Endodermal cell (in vitro differentiated cells): ENCODE results near the gene ASB10. TPM values are rescaled to one million over a fixed set of nuclear protein-coding genes. Genes with fewer than 3 reads are reported as not detected.

Source experiments
- DNase-seq: peaks from one replicate; pipeline ENCODE4 v3.0.0-alpha.2; 2017
- H3K27ac ChIP-seq: 2 replicates; pipeline ENCODE4 v1.5.1; 2013; ENCODE audit warnings: mild to moderate bottlenecking, low read depth, low read length, moderate library complexity
- H3K27me3 ChIP-seq: 2 replicates; pipeline ENCODE4 v1.6.1; 2013; ENCODE audit warnings: mild to moderate bottlenecking, low read length, moderate library complexity; ENCODE audit not compliant: insufficient read depth, control insufficient read depth, poor library complexity, severe bottlenecking
- H3K36me3 ChIP-seq: 2 replicates; pipeline ENCODE4 v1.7.0; 2013; ENCODE audit warnings: mild to moderate bottlenecking, low read length, moderate library complexity; ENCODE audit not compliant: control insufficient read depth, insufficient read depth
- H3K4me1 ChIP-seq: one replicate; pipeline ENCODE4 v1.7.0; 2013; ENCODE audit warnings: low read length; ENCODE audit not compliant: control insufficient read depth, insufficient read depth
- H3K4me3 ChIP-seq: 2 replicates; pipeline ENCODE4 v1.5.1; 2013; ENCODE audit warnings: mild to moderate bottlenecking, low read length, moderate library complexity
- H3K9ac ChIP-seq: 2 replicates; pipeline ENCODE4 v1.6.1; 2013; ENCODE audit warnings: mild to moderate bottlenecking, low read length, moderate library complexity; ENCODE audit not compliant: poor library complexity, severe bottlenecking; ENCODE audit errors: extremely low read depth
- H3K9me3 ChIP-seq: 2 replicates; pipeline ENCODE4 v1.6.1; 2013; ENCODE audit warnings: mild to moderate bottlenecking, low read length, moderate library complexity; ENCODE audit not compliant: control insufficient read depth
- H3K27ac Mint-ChIP-seq: 2 replicates; pipeline ENCODE4 v1.8.0; 2020; ENCODE audit warnings: mixed read lengths
- H3K27me3 Mint-ChIP-seq: 2 replicates; pipeline ENCODE4 v1.8.0; 2021; ENCODE audit warnings: mild to moderate bottlenecking, mixed read lengths; ENCODE audit not compliant: insufficient read depth
- H3K36me3 Mint-ChIP-seq: 2 replicates; pipeline ENCODE4 v1.8.0; 2020; ENCODE audit warnings: low read depth, mixed read lengths
- H3K4me1 Mint-ChIP-seq: 2 replicates; pipeline ENCODE4 v1.8.0; 2020; ENCODE audit warnings: mixed read lengths
- H3K4me3 Mint-ChIP-seq: 2 replicates; pipeline ENCODE4 v1.8.0; 2020; ENCODE audit warnings: mild to moderate bottlenecking, moderate library complexity, mixed read lengths
- H3K9me3 Mint-ChIP-seq: 2 replicates; pipeline ENCODE4 v1.8.0; 2020; ENCODE audit warnings: mild to moderate bottlenecking, mixed read lengths
- WGBS, 2 experiments: methylation state at CpG; one replicate each; pipeline versions ENCODE4 v1.1.5 to v1.1.7; 2013; ENCODE audit warnings: missing lambda C conversion rate in 2 of 2, mixed read lengths in 1 of 2; ENCODE audit not compliant: insufficient coverage in 1 of 2, insufficient read length in 1 of 2; 5-methylcytosine and 5-hydroxymethylcytosine counted together
- total RNA-seq, 2 donors: library from RNA; stranded (reverse); fragmentation: NEBNext Ultra II Directional in 1 of 2; extraction: Animal tissue kit (Norgen Biotek cat#: 25700) in 1 of 2; gene quantifications; 2 replicates in 1 of 2; 3 replicates in 1 of 2; pipeline ENCODE4 v1.2.1, GENCODE V29; 2021
- TF ChIP-seq, protein P1 (sequence below): fragments of 200-600 bp; sonication (generic); conservative IDR thresholded peaks from 2 replicates; pipeline ENCODE4 v1.5.0; 2021; ENCODE audit warnings: antibody characterized with exemption, mild to moderate bottlenecking

The ASB10 gene
- total RNA-seq, 2 donors from 2014 or later = not detected

DNA sequence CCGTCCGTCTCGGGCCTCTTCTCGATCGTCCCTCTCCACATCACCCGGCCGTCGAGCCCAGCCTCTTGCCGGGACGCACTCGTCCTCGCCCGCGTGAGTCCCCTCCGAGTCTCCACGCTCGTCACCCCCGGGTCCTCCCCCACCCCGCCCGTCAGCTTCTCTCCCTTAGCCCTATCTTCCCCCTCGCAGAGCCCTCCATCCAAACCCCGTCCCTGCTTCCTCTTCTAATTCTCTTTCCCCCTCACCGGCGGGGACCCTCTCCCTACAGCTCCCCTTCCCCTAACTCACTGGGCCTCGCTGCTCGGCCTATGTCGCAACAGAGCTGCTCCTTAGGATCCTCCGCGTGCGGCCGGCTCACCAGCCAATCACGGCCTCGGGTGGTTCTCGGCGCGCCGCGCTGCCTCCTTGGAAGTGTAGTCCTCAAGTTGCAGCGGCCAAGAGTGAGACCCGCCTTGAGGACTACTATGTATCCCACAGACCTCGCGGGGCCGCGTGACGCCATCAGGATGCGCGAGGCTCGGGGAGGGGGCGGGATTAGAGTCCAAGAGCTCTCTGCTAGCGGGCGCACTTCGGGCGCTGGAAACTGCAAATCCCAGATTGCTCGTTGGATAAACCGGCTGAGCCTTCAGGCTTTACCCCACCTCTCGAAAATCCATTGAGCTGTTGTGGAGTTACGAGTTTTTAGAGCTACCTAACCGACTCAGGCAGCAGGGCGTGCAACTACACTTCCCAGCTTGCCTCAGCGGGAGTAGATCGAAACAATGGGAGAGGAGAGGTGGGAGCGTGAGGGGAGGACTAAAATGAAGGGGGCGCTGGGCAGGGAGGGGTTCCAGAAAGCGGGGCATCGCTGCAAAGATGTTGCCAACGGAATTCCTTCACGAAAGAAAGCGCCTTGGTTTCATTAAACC lies 40.1 kb upstream of the ASB10 start, which contains the start of gene ABCF2:
ABCF2 (minus strand) TSS at position 331 of the 908 bp plus-strand sequence. CDS start 747 bp downstream, outside the sequence.
- DNase-seq = peak; percentile 100
- peak within 1 kb of the TSS; percentile 97 for H3K4me3 Mint-ChIP-seq
- 0 to 1% methylated on average over 49 to 68 of the region's 68 CpGs for WGBS, 2 experiments
- Histone ChIP-seq H3K9ac (peak within 1 kb of the TSS; percentile 68), H3K27ac (peak within 1 kb of the TSS; percentile 95), H3K4me3 (peak within 1 kb of the TSS; percentile 82), H3K27me3 (no peaks in the 10 kb centered on the region), H3K36me3 (peaks cover 31% of the 10 kb centered on the region), H3K4me1 (peaks cover 11% of the 10 kb centered on the region), H3K9me3 (no peaks in the 10 kb centered on the region)
- TF ChIP-seq, protein P1, sequence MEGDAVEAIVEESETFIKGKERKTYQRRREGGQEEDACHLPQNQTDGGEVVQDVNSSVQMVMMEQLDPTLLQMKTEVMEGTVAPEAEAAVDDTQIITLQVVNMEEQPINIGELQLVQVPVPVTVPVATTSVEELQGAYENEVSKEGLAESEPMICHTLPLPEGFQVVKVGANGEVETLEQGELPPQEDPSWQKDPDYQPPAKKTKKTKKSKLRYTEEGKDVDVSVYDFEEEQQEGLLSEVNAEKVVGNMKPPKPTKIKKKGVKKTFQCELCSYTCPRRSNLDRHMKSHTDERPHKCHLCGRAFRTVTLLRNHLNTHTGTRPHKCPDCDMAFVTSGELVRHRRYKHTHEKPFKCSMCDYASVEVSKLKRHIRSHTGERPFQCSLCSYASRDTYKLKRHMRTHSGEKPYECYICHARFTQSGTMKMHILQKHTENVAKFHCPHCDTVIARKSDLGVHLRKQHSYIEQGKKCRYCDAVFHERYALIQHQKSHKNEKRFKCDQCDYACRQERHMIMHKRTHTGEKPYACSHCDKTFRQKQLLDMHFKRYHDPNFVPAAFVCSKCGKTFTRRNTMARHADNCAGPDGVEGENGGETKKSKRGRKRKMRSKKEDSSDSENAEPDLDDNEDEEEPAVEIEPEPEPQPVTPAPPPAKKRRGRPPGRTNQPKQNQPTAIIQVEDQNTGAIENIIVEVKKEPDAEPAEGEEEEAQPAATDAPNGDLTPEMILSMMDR = no peak
- H3K4me1 Mint-ChIP-seq = peaks cover 31% of the 10 kb centered on the region
- H3K27ac Mint-ChIP-seq = peak within 1 kb of the TSS; percentile 99
- H3K36me3 Mint-ChIP-seq = peaks cover 32% of the 10 kb centered on the region
- H3K27me3 Mint-ChIP-seq = no peaks in the 10 kb centered on the region
- H3K9me3 Mint-ChIP-seq = no peaks in the 10 kb centered on the region

DNA sequence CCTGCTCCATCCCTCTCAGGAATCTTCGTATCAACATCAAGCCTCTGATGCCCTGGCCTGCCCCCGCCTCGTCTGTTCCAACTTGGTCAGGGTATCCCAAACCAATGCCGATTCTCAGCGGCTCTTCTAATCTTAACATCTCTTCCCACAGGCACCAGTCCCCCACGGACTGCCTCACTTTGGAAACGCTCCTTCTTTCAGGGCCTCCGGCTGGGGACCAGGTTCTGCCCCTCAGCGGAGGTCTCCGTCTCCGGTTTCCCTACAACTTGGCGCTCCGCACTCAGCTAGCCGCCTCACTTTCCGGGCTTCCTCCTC lies 39.5 kb upstream of the ASB10 start:
- no peak for DNase-seq
- Histone ChIP-seq H3K4me3 (peak overlapping the region; percentile 82), H3K27me3 (no peaks in the 10 kb centered on the region), H3K36me3 (peaks cover 36% of the 10 kb centered on the region), H3K9ac (peak overlapping the region; percentile 68), H3K4me1 (peaks cover 11% of the 10 kb centered on the region), H3K27ac (no peak overlapping the region), H3K9me3 (no peaks in the 10 kb centered on the region)
- Mint-ChIP-seq H3K4me3 (peak overlapping the region; percentile 97), H3K27ac (peak overlapping the region; percentile 99), H3K27me3 (no peaks in the 10 kb centered on the region), H3K4me1 (peaks cover 26% of the 10 kb centered on the region), H3K36me3 (peaks cover 37% of the 10 kb centered on the region), H3K9me3 (no peaks in the 10 kb centered on the region)
- TF ChIP-seq, protein P1 = no peak
- 1 to 2% methylated on average over 13 to 15 of the region's 15 CpGs for WGBS, 2 experiments

- H3K27ac ChIP-seq = no peak overlapping the region
- peak overlapping the region; percentile 99 for H3K27ac Mint-ChIP-seq
- peak overlapping the region; percentile 82 for H3K4me3 ChIP-seq
- H3K4me1 ChIP-seq = peaks cover 11% of the 10 kb centered on the region
- H3K36me3 Mint-ChIP-seq = peaks cover 38% of the 10 kb centered on the region
- DNase-seq = no peak
- 66 to 88% methylated on average over 5 to 8 of the region's 8 CpGs for WGBS, 2 experiments
- no peaks in the 10 kb centered on the region for H3K9me3 ChIP-seq
- H3K27me3 ChIP-seq = no peaks in the 10 kb centered on the region
- peak overlapping the region; percentile 68 for H3K9ac ChIP-seq
- H3K4me1 Mint-ChIP-seq = peaks cover 26% of the 10 kb centered on the region
- TF ChIP-seq, protein P1 = no peak
- H3K9me3 Mint-ChIP-seq = no peaks in the 10 kb centered on the region
- H3K27me3 Mint-ChIP-seq = no peaks in the 10 kb centered on the region
- H3K4me3 Mint-ChIP-seq = peak overlapping the region; percentile 97
- peaks cover 38% of the 10 kb centered on the region for H3K36me3 ChIP-seq
Observed at GRCh38 chr7:151225948-151226510, 39.0 kb upstream of the ASB10 start.
